ENCODE measurements around the gene MINDY4.

Gene MINDY4

DNA sequence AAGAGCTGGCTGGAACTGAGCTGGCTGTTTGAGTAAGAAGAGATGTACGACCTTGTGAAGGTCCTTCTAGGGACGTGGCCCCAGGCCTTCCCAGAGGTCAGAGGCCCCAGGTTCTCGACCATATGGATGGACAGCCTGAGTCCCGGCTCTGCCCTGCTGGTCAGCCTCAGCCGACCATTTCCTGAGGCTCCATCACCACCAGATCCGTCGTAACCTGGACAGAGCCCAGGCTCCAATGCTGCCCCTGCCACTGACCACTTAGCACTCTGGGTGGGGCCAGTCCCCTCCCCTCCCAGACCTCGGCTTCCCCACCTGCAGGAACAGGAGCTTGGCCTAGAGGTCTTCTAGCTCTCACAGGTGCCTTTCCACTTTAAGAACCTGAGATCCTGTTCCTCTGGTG lies 29.9 kb upstream of the MINDY4 start:
- in situ Hi-C loops (cut with MboI; ENCODE audit: low sequenced_read_pairs), result no loop called here

GRCh38 chr7:30743371-30744074 lies 27.7 kb upstream of the MINDY4 start:
- in situ Hi-C loops (cut with MboI; ENCODE audit: low sequenced_read_pairs), result no loop called here

GRCh38 chr7:30744075-30744417 lies 27.2 kb upstream of the MINDY4 start:
- in situ Hi-C loops (cut with MboI; ENCODE audit: low sequenced_read_pairs), result no loop called here

DNA sequence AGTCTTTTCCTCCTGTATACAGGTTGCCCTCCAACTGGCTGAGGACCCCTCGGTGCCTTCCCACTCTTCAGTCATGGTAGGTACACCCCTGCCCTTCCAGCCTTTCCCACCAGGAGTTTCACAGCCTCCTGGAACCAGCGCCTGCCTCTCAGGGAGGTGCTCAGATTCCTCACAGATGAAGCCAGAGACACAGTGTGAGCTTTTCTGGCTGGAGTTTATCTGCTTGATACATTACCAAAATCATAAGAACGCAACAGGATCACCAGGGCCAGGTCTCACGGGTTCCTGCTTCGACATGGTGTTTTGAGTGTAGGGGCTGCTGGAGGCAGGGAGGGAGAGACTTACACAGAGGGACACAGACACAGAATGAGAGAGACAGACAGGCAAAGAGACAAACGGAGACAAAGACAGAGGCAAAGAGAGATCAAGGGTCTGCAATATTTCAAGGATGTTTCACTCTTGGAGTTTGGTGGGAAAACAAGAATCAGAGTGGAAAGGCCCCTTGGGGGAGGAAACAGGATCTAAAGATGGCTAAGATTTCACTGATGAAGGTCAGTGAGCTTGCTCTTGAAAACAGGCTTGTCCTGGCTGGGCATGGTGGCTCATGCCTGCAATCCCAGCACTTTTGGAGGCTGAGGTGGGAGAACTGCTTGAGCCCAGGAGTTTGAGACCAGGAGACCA lies 25.8 kb upstream of the MINDY4 start:
- in situ Hi-C loops (cut with MboI; ENCODE audit: low sequenced_read_pairs), result no loop called here

DNA sequence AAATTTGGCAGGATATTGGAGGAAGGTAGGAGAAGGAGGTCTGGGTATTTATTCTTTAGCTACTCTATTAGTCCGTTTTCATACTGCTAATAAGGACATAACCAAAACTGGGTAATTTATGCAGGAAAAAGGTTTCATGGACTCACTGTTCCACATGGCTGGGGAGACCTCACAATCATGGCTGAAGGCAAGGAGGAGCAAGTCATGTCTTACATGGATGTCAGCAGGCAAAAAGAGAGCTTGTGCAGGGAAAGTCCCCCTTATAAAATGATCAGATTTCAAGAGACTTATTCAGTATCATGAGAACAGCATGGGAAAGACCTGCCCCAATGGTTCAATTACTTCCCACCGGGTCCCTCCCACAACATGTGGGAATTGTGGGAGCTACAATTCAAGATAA lies 21.2 kb upstream of the MINDY4 start:
- in situ Hi-C loops (cut with MboI; ENCODE audit: low sequenced_read_pairs), result no loop called here

DNA sequence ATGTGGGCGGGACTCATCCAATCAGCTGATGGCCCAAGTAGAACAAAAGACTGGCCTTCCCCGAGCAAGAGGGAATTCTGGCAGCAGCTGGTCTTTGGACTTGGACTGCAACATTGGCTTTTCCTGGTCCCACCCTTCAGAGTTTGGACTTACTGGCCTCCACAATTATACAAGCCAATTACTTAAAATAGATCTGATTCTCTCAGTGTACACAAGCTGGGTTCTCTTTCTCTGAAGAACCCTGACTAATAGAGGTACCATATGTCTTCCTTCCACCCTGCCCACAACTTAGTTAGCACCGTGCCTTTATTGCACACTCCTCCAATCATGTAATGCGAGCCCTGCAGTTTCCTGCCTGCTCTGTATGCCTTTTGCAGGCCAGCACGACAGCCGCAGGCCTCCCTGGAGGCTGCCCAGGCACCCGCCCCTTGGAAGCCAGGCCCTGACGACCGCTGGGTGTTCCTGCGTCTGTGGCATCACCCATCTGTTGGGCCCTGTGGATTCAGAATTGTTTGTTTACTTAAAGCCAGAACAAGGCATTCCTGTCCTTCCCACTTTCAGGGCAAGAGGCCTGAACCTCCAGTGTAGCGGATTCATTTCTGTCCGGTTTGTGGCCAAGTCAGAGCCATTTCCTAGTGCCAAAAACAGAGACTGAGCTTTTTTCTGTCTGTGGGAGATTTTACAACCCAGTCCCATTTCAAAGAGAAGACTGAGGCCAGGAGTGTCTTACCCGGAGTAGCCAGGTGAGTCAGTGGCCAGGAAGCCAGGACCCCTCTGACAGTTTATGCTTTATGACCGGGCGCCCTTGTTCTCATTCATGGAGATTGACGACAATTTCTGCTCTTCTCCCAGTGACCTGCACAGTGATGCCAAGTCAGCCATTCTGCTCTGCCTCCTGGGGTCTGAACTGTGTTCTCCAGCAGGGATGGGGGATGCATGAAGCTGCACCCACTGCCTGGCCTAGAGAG lies 20.2 kb upstream of the MINDY4 start:
- in situ Hi-C loops (cut with MboI; ENCODE audit: low sequenced_read_pairs), result no loop called here

GRCh38 chr7:30751696-30752273 lies 19.4 kb upstream of the MINDY4 start, which contains the start of gene INMT:
INMT (plus strand) TSS chr7:30752135; CDS start chr7:30752151, 16 bp downstream.
- in situ Hi-C loops (cut with MboI; ENCODE audit: low sequenced_read_pairs), result no loop called here

DNA sequence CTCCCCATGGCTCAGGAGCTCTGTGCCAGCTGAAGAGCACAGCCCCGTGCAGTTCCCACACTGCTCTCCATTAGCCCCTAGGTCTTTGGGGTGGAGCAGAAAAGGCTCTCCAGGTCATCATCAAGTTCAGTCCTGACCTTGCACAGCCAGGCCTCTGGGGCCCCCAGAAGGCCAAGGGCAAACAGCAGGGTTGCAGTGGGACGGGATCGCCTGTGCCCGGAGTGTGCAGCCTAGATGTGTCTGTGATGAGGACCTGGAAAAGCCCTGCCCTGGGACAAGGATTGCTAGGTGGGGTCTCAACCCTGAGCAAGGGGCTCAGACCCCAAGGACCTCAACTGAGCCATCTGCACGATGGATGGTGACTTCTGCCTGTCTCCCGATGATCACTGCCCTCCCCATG lies 18.7 kb upstream of the MINDY4 start:
- in situ Hi-C loops (cut with MboI; ENCODE audit: low sequenced_read_pairs), result no loop called here

DNA sequence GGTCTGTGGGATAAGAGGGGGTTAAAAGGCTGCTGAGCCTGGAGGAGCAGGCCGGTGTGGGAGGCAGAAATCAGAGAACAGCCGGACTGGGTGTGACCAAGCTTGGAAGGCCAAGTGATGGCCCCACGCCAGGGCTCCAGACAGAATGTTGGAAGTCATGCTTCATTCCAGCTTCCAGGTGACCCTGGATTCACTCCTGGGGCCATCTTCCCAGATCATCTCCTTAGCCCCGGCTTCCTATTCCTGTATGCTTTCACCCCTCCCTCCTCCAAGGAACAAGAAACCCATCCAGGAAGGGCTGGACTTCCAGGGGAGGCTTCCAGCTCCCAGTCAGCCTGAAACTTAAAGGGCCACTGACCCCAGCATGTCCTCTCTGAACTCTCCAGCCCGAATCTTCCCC lies 18.2 kb upstream of the MINDY4 start:
- in situ Hi-C loops (cut with MboI; ENCODE audit: low sequenced_read_pairs), result no loop called here

DNA sequence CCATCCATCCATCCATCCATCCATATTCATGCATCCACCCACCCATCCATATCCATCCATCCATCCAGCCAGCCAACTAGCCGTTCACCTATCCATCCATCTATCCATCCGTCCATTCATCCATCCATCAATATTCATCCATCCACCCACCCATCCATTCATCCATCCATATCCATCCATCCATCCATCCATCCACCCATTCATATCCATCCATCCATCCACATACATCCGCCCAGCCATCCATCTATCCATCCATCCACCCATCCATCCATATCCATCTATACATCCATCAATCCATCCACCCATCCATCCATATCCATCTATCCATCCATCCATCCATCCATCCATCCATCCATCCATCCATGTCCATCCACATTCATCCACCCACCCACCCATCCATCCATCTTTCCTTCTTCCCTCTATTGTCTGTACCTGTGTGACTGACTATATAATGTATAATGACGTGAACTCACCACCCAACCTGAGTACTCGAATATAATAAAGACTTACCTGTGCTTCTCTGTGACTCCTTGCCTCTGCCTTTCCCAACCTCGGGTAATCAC lies 16.8 kb upstream of the MINDY4 start:
- in situ Hi-C loops (cut with MboI; ENCODE audit: low sequenced_read_pairs), result no loop called here

DNA sequence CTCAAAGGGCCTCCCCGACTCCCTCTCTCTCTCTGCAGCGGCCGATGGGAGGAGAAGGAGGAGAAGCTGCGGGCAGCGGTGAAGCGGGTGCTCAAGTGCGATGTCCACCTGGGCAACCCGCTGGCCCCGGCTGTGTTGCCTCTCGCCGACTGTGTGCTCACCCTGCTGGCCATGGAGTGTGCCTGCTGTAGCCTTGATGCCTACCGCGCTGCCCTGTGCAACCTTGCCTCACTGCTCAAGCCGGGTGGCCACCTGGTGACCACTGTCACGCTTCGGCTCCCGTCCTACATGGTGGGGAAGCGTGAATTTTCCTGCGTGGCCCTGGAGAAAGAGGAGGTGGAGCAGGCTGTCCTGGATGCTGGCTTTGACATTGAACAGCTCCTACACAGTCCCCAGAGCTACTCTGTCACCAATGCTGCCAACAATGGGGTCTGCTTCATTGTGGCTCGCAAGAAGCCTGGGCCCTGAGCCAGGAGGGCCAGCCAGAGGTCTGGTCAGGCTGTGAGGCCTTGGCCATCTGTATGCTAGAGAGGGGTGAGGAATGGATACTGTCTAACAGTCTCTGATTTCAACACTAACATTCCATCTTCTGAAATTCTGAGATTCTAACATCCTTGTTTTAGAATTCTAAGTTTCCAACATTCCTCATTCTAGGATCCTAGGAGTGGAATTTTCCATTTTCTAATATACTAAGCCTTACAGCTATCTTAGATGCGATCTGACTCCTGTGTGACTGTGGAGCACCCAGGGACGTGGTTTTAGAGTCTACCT lies 15.6 kb upstream of the MINDY4 start:
- in situ Hi-C loops (cut with MboI; ENCODE audit: low sequenced_read_pairs), result no loop called here

DNA sequence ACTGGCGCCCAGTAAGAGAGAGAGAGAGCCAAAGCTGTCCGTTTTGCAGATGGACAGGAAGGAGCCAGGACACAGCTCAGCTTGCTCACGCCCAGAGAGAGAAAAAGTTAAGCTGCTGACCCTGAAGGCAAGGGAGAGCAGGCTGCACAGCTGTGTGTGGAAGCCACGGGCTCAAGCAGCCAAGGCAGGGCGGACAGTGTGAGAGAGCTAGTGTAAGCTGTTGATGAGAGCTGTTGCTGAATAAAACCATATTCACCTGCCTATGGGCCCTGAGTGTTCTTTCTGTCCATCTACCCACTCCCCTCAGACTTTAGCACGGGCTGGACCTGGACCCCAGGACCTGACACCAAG lies 13.9 kb upstream of the MINDY4 start:
- in situ Hi-C loops (cut with MboI; ENCODE audit: low sequenced_read_pairs), result no loop called here

GRCh38 chr7:30760514-30761213 lies 10.6 kb upstream of the MINDY4 start:
- in situ Hi-C loops (cut with MboI; ENCODE audit: low sequenced_read_pairs), result no loop called here

DNA sequence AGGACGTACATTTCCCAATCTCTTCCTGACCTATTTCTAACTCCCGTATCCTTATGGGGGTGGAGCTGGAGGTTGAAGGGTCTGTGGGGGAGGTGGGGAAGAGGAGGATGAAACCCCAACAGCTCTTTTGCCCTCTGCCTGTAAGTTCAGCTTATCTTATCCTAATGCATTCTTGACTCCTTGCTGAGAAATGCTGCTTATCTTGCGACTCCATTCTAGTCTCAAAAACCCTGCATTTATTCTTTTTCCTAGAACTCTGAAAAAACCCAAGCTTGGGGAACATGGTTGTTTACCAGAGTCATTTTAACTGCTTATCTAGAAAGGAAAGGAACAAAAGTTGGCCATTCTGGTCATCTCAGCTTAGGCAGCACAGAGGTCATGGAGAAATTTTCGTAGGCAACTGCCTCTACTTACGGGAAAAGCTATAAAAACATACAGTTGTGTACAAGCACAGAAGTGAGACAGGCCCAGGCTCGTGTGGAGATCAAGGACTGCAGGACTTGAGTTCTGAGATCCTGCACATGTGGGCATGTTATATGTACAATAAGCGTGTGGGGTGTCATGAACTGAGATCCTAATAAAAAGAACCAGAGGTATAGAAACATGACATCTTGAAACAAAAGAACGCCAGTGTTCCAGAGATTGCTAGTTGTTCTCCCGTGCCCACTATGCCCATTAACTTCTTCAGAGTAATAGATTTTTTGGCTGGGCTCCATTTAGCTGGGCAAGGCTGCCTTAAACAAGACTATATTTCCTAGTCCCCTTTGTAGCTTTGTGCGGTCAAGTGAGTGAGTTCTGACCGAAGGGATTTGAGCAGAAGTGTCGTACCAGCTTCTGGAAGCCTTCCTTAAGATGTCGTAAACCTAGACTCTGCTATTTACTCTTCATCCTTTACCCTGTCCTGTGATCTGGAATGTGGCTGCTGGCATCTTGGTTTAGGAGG lies 9.7 kb upstream of the MINDY4 start:
- in situ Hi-C loops (cut with MboI; ENCODE audit: low sequenced_read_pairs), result no loop called here

DNA sequence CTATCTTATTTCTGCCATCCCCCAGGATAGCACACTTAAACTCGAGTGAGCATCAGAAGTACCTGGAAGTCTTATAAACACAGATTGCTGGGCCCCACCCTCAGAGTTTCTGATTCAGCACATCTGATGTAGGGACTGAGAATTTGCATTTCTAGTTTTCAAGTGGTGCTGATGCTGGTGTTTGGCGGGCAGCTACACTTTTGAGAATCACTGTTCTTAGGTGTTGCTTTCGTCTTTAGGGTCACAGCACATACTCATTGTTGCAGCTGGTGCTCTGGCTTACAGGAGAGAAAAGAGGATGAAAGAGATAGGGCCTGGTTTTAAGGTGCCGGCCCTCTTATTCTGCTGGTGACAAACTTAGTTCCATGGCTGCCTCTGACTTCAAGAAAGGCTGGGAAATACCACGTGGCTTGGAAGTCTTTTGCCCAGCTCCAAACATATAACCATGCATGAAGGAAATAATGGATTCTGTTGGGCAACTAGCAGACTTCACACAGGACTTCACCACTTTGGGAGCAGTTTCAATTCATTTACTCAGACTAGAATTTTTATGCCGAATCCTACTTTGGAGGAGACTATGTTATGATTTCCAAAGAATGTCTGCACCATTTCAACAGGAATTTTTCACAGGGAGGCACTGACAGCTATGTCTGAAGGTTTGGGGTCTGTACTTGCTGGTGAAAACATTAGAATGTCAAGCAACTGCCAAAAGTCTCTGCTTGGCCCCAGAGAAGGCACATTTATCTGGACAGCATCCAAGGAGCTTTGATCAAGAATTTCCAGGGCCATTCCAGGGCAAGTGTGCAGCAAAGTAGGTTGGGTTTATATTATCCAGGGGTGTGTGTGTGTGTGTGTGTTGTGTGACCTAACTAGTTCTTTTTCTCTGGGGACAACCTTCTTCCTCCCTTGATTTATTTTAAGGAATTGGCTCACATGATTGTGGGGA lies 6.9 kb upstream of the MINDY4 start:
- in situ Hi-C loops (cut with MboI; ENCODE audit: low sequenced_read_pairs), result no loop called here

GRCh38 chr7:30765408-30765807 lies 5.8 kb upstream of the MINDY4 start:
- in situ Hi-C loops (cut with MboI; ENCODE audit: low sequenced_read_pairs), result no loop called here

DNA sequence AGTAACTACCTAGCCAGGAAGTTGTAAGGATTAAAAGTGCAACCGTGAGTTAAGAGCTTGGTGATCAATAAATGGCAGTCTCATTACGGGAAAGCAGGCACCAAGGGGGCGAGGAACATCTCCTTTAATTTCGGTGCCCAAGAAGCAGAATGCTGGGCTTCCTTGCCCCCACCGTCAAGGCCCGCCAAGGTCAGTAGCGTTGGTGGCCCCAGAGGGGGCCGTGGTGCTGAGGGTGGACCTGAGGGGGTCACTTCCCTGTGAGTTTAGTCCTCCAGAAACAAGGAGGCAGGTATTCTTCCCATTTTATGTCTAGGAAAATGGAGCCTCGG lies 408 bp upstream of the MINDY4 start:
- in situ Hi-C loops (cut with MboI; ENCODE audit: low sequenced_read_pairs), result no loop called here

Measured in HL-60/S4 treated with phorbol 12-myristate 13-acetate at 8.2 ng/mL for 4 days and 3 days (cell line).